Measurements from ENCODE around the gene PLXNC1. TPM values are rescaled to one million over a fixed set of nuclear protein-coding genes. Genes with fewer than 3 reads are reported as not detected.

The PLXNC1 gene
- total and polyA plus RNA-seq, 2 donors (not counting 1 experiment from before 2014, with no cell fraction given) = 9.7 to 33.6 TPM

DNA sequence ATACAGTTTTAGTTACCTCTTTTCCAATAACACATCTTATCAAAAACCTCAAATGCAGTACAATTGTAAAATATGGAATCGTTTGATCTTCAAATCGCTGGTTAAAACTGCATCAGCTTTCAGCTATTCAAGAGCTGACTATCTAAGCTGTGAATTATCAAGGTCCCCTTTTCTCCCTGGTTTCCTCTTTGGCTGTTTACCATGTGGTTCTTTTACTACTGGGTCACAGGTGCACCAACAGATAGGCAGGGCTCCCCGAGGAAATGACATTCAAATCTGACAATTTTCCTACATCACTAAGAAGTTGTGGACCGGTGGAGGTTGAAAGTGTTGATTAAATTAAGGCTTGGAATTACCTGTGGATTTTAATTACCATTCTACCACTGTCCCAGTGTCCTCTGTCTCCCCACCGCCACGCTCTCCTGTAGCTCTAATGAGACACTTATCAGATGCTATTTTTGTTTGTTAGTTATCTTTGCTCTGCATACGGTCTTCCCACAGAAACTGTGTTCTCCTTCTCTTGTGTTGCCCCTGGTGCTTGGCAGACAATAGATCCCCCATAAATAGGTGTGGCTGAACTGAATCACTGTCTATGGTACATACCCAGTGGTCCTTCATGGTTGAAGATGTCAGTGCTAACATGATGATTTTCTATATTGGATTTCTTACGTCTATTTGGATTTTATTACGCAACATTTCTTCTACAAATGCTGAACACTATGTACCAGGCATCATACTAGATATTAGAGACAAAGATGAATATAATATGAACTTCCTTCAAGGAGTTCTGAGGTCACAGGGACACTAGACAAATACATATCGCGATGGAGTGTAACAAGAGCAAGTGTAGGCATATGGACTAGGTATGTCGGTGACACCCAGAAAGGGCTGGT lies 20.9 kb upstream of the PLXNC1 start:
- intact Hi-C loops (cut with micrococcal nuclease) = no loop called here
- Histone ChIP-seq H3K36me3 (replicated peaks in 1 of 2; ENCODE audit: control extremely low read depth in 1 of 2, control insufficient read depth in 1 of 2, extremely low read depth in 1 of 2, insufficient read depth in 2 of 2, low read length in 1 of 2) (no peaks in the 10 kb centered on the region), H3K9me3 (ENCODE audit: control extremely low read depth in 1 of 3, control insufficient read depth in 2 of 3, insufficient read depth in 1 of 3, low read length in 2 of 3) (no peaks in the 10 kb centered on the region), H3K27me3 (replicated peaks in 1 of 4; ENCODE audit: control extremely low read depth in 1 of 4, control insufficient read depth in 3 of 4, insufficient read depth in 4 of 4, low read length in 3 of 4) (no peaks in the 10 kb centered on the region), H3K4me3 (ENCODE audit: control extremely low read depth in 1 of 5, extremely low read depth in 1 of 5, insufficient read depth in 1 of 5, low read depth in 2 of 5, low read length in 4 of 5) (no peak overlapping the region), H3K4me1 (ENCODE audit: control insufficient read depth in 2 of 2, insufficient read depth in 2 of 2, low read length in 2 of 2) (peaks cover 41% of the 10 kb centered on the region in 2 donors), H3K27ac (ENCODE audit: low read length in 2 of 2) (peak overlapping the region in 1 of 2 donors; percentile 3), H4K20me1 (ENCODE audit: control insufficient read depth, insufficient read depth, low read length, poor library complexity, severe bottlenecking) (no peaks in the 10 kb centered on the region), H3K4me2 (replicated peaks; ENCODE audit: low read depth, low read length, poor library complexity, severe bottlenecking) (no peak overlapping the region), H3K79me2 (ENCODE audit: control insufficient read depth, insufficient read depth, low read length) (no peaks in the 10 kb centered on the region), H3K9ac (ENCODE audit: low read length) (no peak overlapping the region), H2AFZ (ENCODE audit: insufficient read depth, low read depth, low read length, poor library complexity, severe bottlenecking) (no peak overlapping the region)
- peak overlapping the region; percentile 17 for H3K27ac Mint-ChIP-seq
- H3K9me3 Mint-ChIP-seq (ENCODE audit: insufficient read depth) = no peaks in the 10 kb centered on the region
- TF ChIP-seq CTCF (IDR thresholded peaks at IDR 0.05) (no peak), EZH2 (IDR thresholded peaks at IDR 0.05; ENCODE audit: borderline replicate concordance, insufficient read depth, low read depth, low read length, poor library complexity, severe bottlenecking) (no peak)
- POLR2A ChIA-PET = interaction anchor here (0.6 to 0.8 kb wide), 2 partner anchors 24 to 1389 kb away, joined by 3 to 6 read pairs; no protein-coding TSS in a partner anchor
- peaks cover 5% of the 10 kb centered on the region for H3K27me3 Mint-ChIP-seq
- CTCF ChIA-PET = interaction anchor here (0.9 to 2.7 kb wide), 3 partner anchors 9 to 307 kb away, joined by 5 to 11 read pairs (median 7); no protein-coding TSS in a partner anchor
- H3K4me1 Mint-ChIP-seq = peaks cover 46% of the 10 kb centered on the region
- DNase-seq (no peak), ATAC-seq (ENCODE audit: low read depth) (no peak)
- 43% methylated on average over 5 of the region's 12 CpGs for WGBS (ENCODE audit: insufficient coverage)
- no peak overlapping the region for H3K4me3 Mint-ChIP-seq

DNA sequence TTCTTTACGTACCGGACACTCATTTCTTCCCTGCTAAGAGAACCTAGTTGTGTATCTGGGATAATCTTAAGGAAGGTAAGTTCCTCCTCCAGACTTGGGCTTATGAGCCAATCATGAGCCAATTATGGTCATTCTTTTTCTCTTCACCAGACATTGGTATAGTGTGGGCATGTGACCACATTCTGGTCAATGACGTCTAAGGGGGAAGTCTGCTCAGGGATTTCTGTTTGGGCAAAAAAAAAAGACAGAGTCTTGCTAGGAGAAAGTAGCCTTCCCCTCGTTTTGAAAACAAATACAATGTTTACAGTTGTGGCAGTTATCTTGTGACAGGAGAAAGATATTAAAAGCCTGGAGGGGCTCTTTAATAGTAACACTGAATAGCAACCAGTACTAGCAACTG lies 20.1 kb upstream of the PLXNC1 start:
- Histone ChIP-seq H3K9ac (ENCODE audit: low read length) (no peak overlapping the region), H3K79me2 (ENCODE audit: control insufficient read depth, insufficient read depth, low read length) (no peaks in the 10 kb centered on the region), H3K27me3 (replicated peaks in 1 of 4; ENCODE audit: control extremely low read depth in 1 of 4, control insufficient read depth in 3 of 4, insufficient read depth in 4 of 4, low read length in 3 of 4) (no peaks in the 10 kb centered on the region), H3K36me3 (replicated peaks in 1 of 2; ENCODE audit: control extremely low read depth in 1 of 2, control insufficient read depth in 1 of 2, extremely low read depth in 1 of 2, insufficient read depth in 2 of 2, low read length in 1 of 2) (no peaks in the 10 kb centered on the region), H2AFZ (ENCODE audit: insufficient read depth, low read depth, low read length, poor library complexity, severe bottlenecking) (no peak overlapping the region), H3K4me1 (ENCODE audit: control insufficient read depth in 2 of 2, insufficient read depth in 2 of 2, low read length in 2 of 2) (peaks cover 37 to 38% of the 10 kb centered on the region in 2 donors), H3K4me2 (replicated peaks; ENCODE audit: low read depth, low read length, poor library complexity, severe bottlenecking) (no peak overlapping the region), H3K9me3 (ENCODE audit: control extremely low read depth in 1 of 3, control insufficient read depth in 2 of 3, insufficient read depth in 1 of 3, low read length in 2 of 3) (no peaks in the 10 kb centered on the region), H3K4me3 (ENCODE audit: control extremely low read depth in 1 of 5, extremely low read depth in 1 of 5, insufficient read depth in 1 of 5, low read depth in 2 of 5, low read length in 4 of 5) (no peak overlapping the region), H3K27ac (ENCODE audit: low read length in 2 of 2) (no peak overlapping the region), H4K20me1 (ENCODE audit: control insufficient read depth, insufficient read depth, low read length, poor library complexity, severe bottlenecking) (no peaks in the 10 kb centered on the region)
- TF ChIP-seq CTCF (IDR thresholded peaks at IDR 0.05) = no peak
- TF ChIP-seq EZH2 (IDR thresholded peaks at IDR 0.05; ENCODE audit: borderline replicate concordance, insufficient read depth, low read depth, low read length, poor library complexity, severe bottlenecking) = no peak
- intact Hi-C loops (cut with micrococcal nuclease) = no loop called here
- CTCF ChIA-PET = interaction anchor here (0.8 to 1.8 kb wide), 7 partner anchors 24 to 661 kb away, joined by 3 to 5 read pairs (median 3); partner anchors contain the start of gene MRPL42
- POLR2A ChIA-PET = no interaction called here
- no peak for ATAC-seq (ENCODE audit: low read depth)
- no peak overlapping the region for H3K27ac Mint-ChIP-seq
- H3K4me1 Mint-ChIP-seq = peaks cover 39% of the 10 kb centered on the region
- no peak overlapping the region for H3K4me3 Mint-ChIP-seq
- H3K27me3 Mint-ChIP-seq = peaks cover 5% of the 10 kb centered on the region
- no CpG with 5 or more reads among the region's 4 CpGs for WGBS (ENCODE audit: insufficient coverage)
- H3K9me3 Mint-ChIP-seq (ENCODE audit: insufficient read depth) = no peaks in the 10 kb centered on the region
- DNase-seq = no peak

Measured in B cell (primary cell).